ENCODE results near the gene FNDC5.

GRCh38 chr1:32881291-32881690, 10.6 kb upstream of the FNDC5 start:
- TF ChIP-seq, protein P1, sequence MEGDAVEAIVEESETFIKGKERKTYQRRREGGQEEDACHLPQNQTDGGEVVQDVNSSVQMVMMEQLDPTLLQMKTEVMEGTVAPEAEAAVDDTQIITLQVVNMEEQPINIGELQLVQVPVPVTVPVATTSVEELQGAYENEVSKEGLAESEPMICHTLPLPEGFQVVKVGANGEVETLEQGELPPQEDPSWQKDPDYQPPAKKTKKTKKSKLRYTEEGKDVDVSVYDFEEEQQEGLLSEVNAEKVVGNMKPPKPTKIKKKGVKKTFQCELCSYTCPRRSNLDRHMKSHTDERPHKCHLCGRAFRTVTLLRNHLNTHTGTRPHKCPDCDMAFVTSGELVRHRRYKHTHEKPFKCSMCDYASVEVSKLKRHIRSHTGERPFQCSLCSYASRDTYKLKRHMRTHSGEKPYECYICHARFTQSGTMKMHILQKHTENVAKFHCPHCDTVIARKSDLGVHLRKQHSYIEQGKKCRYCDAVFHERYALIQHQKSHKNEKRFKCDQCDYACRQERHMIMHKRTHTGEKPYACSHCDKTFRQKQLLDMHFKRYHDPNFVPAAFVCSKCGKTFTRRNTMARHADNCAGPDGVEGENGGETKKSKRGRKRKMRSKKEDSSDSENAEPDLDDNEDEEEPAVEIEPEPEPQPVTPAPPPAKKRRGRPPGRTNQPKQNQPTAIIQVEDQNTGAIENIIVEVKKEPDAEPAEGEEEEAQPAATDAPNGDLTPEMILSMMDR (IDR thresholded peaks at IDR 0.05), result no peak
- TF ChIP-seq POLR2AphosphoS5 (IDR thresholded peaks at IDR 0.05; ENCODE audit: low read depth, low read length) (no peak), SIN3A (IDR thresholded peaks at IDR 0.05; ENCODE audit: borderline replicate concordance, insufficient read depth, low read depth, low read length) (no peak), TCF7L2 (IDR thresholded peaks at IDR 0.05; ENCODE audit: low read depth, low read length) (no peak)
- TF ChIP-seq, protein P2, sequence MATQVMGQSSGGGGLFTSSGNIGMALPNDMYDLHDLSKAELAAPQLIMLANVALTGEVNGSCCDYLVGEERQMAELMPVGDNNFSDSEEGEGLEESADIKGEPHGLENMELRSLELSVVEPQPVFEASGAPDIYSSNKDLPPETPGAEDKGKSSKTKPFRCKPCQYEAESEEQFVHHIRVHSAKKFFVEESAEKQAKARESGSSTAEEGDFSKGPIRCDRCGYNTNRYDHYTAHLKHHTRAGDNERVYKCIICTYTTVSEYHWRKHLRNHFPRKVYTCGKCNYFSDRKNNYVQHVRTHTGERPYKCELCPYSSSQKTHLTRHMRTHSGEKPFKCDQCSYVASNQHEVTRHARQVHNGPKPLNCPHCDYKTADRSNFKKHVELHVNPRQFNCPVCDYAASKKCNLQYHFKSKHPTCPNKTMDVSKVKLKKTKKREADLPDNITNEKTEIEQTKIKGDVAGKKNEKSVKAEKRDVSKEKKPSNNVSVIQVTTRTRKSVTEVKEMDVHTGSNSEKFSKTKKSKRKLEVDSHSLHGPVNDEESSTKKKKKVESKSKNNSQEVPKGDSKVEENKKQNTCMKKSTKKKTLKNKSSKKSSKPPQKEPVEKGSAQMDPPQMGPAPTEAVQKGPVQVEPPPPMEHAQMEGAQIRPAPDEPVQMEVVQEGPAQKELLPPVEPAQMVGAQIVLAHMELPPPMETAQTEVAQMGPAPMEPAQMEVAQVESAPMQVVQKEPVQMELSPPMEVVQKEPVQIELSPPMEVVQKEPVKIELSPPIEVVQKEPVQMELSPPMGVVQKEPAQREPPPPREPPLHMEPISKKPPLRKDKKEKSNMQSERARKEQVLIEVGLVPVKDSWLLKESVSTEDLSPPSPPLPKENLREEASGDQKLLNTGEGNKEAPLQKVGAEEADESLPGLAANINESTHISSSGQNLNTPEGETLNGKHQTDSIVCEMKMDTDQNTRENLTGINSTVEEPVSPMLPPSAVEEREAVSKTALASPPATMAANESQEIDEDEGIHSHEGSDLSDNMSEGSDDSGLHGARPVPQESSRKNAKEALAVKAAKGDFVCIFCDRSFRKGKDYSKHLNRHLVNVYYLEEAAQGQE (IDR thresholded peaks at IDR 0.05; ENCODE audit: insufficient read depth in 1 of 2, low read depth in 2 of 2, low read length in 1 of 2), result no peak

Measured in Panc1 (cell line).